Measurements from ENCODE around the gene EVA1C. TPM values are rescaled to one million over a fixed set of nuclear protein-coding genes. Genes with fewer than 3 reads are reported as not detected.
"Not testable (repeated sequence)": the region's sequence is repeated elsewhere in the genome, so short reads cannot be mapped to it uniquely, and the experiment has no call there.

EVA1C gene
- total and polyA plus RNA-seq, 9 of the 15 experiments (the other 6 are each of a cell fraction or from before 2014, with no cell fraction given), result 0.22 TPM; not detected in 8

DNA sequence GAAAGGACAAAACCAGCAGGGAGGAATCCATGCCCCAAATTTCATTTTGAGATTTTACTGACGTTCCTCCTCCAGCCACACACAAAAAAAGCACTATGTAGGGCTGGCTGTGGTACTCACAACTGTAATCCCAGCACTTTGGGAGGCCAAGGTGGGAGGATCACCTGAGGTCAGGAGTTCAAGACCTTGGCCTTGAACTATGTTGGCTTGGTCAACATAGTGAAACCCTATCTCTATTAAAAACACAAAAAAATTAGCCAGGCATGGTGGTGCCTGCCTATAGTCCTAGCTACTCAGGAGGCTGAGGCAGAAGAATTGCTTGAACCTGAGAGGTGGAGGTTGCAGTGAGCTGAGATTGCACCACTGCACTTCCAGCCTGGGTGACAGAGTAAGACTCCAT is 43.5 kb upstream of the EVA1C start:
- H3K9ac ChIP-seq (ENCODE audit: insufficient read depth in 1 of 2, low read depth in 2 of 2, low read length in 2 of 2); in situ Hi-C loops (cut with MboI); H3K4me3 ChIP-seq; H4K20me1 ChIP-seq (replicated peaks; ENCODE audit: control insufficient read depth, insufficient read depth, low read length); intact Hi-C loops (cut with micrococcal nuclease); ATAC-seq; DNase-seq (ENCODE audit: extremely low read depth in 1 of 4, low spot score in 3 of 4); H3K4me1 ChIP-seq (replicated peaks in 1 of 2; ENCODE audit: control insufficient read depth in 2 of 2, insufficient read depth in 2 of 2, low read length in 2 of 2); H2AFZ ChIP-seq (ENCODE audit: low read depth, low read length); CTCF ChIA-PET (ENCODE audit: low intra/inter-chr PET ratio); H3K27ac ChIP-seq (ENCODE audit: extremely low read depth, low read depth, low read length); H3K79me2 ChIP-seq (ENCODE audit: control insufficient read depth, insufficient read depth, low read length); BruUV-seq (replicated peaks); H3K9me1 ChIP-seq (ENCODE audit: control insufficient read depth, insufficient read depth, low read length); FAIRE-seq; H3K27me3 ChIP-seq (ENCODE audit: control insufficient read depth in 2 of 2, insufficient read depth in 2 of 2, low read length in 2 of 2); H3K9me3 ChIP-seq (replicated peaks; ENCODE audit: control insufficient read depth, insufficient read depth, low read depth, low read length); H3K4me2 ChIP-seq (ENCODE audit: insufficient read depth, low read length): not testable (repeated sequence)
- POLR2A ChIA-PET, result interaction anchor here (0.9 kb wide), 1 partner anchor 17 kb away, joined by 3 read pairs; no protein-coding TSS in a partner anchor
- WGBS (ENCODE audit: insufficient coverage, low coverage, missing lambda C conversion rate), result 60% methylated on average over 1 of the region's 1 CpG
- 0 out of 2 replicates have a peak, but pooled peaks have one; percentile 28 for TF ChIP-seq POLR2A (conservative IDR thresholded peaks at IDR 0.05)
- peaks cover 99% of the 10 kb centered on the region for H3K36me3 ChIP-seq (ENCODE audit: control insufficient read depth, insufficient read depth, low read length)

DNA sequence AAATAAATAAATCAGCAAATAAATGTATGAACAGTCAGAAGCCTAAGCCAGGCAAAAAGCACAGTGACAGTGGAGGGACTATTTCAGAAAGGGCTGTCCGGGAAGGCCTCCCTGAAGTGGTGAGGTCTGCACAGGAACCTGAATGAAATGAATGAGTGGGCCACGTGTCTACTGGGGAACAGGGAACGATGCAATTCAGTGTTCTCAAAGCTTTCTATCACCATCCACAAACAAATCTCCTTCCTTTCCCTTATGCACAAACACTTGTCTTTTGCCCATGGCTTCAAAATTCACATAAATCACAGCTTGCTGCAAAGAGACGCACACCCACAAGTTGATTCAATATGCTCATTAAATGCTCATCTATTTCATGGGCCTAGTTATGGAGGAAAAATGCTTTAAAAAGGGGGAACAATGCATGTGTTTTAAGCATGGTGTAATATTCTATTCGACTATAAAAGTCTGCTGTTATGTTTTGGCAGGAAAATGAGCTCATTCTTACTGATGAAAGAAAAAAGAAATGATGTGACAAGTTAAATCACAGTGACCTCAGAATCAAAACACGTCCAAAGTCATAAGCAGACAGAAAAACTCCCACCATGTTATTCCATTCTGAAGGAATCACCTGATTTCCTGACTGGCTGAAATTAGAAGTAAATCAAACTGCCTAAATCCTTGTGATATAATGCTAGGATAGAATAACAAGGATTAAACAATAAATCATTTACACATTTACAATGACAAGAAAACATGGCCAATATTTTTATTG is 41.3 kb upstream of the EVA1C start:
- Histone ChIP-seq H3K36me3 (ENCODE audit: control insufficient read depth, insufficient read depth, low read length) (peaks cover 100% of the 10 kb centered on the region), H3K79me2 (ENCODE audit: control insufficient read depth, insufficient read depth, low read length) (no peaks in the 10 kb centered on the region; the same call in 2 of the 3 replicates), H3K9me1 (ENCODE audit: control insufficient read depth, insufficient read depth, low read length) (no peaks in the 10 kb centered on the region), H3K4me1 (replicated peaks in 1 of 2; ENCODE audit: control insufficient read depth in 2 of 2, insufficient read depth in 2 of 2, low read length in 2 of 2) (no peaks in the 10 kb centered on the region), H3K4me3 (no peak overlapping the region), H3K9me3 (replicated peaks; ENCODE audit: control insufficient read depth, insufficient read depth, low read depth, low read length) (no peaks in the 10 kb centered on the region), H3K9ac (ENCODE audit: insufficient read depth in 1 of 2, low read depth in 2 of 2, low read length in 2 of 2) (no peak overlapping the region), H4K20me1 (replicated peaks; ENCODE audit: control insufficient read depth, insufficient read depth, low read length) (0 out of 2 replicates have a peak, but pooled peaks cover 4% of the 10 kb centered on the region), H3K27ac (ENCODE audit: extremely low read depth, low read depth, low read length) (no peak overlapping the region), H2AFZ (ENCODE audit: low read depth, low read length) (no peak overlapping the region), H3K4me2 (ENCODE audit: insufficient read depth, low read length) (no peak overlapping the region), H3K27me3 (ENCODE audit: control insufficient read depth in 2 of 2, insufficient read depth in 2 of 2, low read length in 2 of 2) (no peaks in the 10 kb centered on the region)
- BruUV-seq (replicated peaks), result TSS peak; percentile 5
- WGBS (ENCODE audit: insufficient coverage, low coverage, missing lambda C conversion rate), result 89% methylated on average over 6 of the region's 6 CpGs
- CTCF ChIA-PET (ENCODE audit: low intra/inter-chr PET ratio), result no interaction called here
- in situ Hi-C loops (cut with MboI) (no loop called here), intact Hi-C loops (cut with micrococcal nuclease) (no loop called here)
- TF ChIP-seq RFX5 (IDR thresholded peaks at IDR 0.05; ENCODE audit: low read depth, low read length) (no peak), NR1H2 (CRISPR knock-in tag; IDR thresholded peaks at IDR 0.05) (no peak), ARID3B (CRISPR knock-in tag; IDR thresholded peaks at IDR 0.05; ENCODE audit: borderline replicate concordance) (no peak), TBP (optimal IDR thresholded peaks at IDR 0.05; ENCODE audit: low read depth, low read length) (no peak), MEIS2 (IDR thresholded peaks at IDR 0.05; ENCODE audit: partially characterized antibody) (no peak), ZKSCAN1 (IDR thresholded peaks at IDR 0.05; ENCODE audit: low read depth, low read length) (peak; percentile 5; the same call in 1 of the 2 replicates), SMARCA5 (IDR thresholded peaks at IDR 0.05) (no peak)
- TF ChIP-seq, protein P1, sequence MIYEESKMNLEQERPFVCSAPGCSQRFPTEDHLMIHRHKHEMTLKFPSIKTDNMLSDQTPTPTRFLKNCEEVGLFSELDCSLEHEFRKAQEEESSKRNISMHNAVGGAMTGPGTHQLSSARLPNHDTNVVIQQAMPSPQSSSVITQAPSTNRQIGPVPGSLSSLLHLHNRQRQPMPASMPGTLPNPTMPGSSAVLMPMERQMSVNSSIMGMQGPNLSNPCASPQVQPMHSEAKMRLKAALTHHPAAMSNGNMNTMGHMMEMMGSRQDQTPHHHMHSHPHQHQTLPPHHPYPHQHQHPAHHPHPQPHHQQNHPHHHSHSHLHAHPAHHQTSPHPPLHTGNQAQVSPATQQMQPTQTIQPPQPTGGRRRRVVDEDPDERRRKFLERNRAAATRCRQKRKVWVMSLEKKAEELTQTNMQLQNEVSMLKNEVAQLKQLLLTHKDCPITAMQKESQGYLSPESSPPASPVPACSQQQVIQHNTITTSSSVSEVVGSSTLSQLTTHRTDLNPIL (CRISPR knock-in tag; IDR thresholded peaks at IDR 0.05), result no peak
- no peak for FAIRE-seq
- ATAC-seq, result no peak
- DNase-seq (ENCODE audit: extremely low read depth in 1 of 4, low spot score in 3 of 4), result no peak
- POLR2A ChIA-PET, result interaction anchor here (0.7 kb wide), 1 partner anchor 346 kb away, joined by 3 read pairs; no protein-coding TSS in a partner anchor
